Hindlimb muscle (tissue), 1 donor: ENCODE results near the gene PLCH2. TPM values are rescaled to one million over a fixed set of nuclear protein-coding genes. Genes with fewer than 3 reads are reported as not detected.

Experiments used
- DNase-seq: peaks from one replicate; pipeline ENCODE4 v3.0.0-alpha.2; 2013
- polyA plus RNA-seq: library from polyadenylated mRNA; unstranded; fragments of 120-200 nt; gene quantifications from one replicate; pipeline ENCODE4 v1.2.1, GENCODE V29; 2013; ENCODE audit not compliant: insufficient read length

Gene PLCH2
- polyA plus RNA-seq, 1 donor = 1.0 TPM

GRCh38 chr1:2515763-2516080 lies 39.6 kb downstream of the PLCH2 start:
- no peak for DNase-seq

GRCh38 chr1:2516124-2516523 lies 40.0 kb downstream of the PLCH2 start:
- no peak for DNase-seq

- no peak for DNase-seq
Observed at GRCh38 chr1:2516946-2517345, 40.9 kb downstream of the PLCH2 start.

GRCh38 chr1:2517966-2518365 lies 41.9 kb downstream of the PLCH2 start:
- no peak for DNase-seq

- no peak for DNase-seq
Observed at GRCh38 chr1:2518528-2518927, 42.4 kb downstream of the PLCH2 start.

- no peak for DNase-seq
Observed at GRCh38 chr1:2519029-2519685, 43.1 kb downstream of the PLCH2 start.

GRCh38 chr1:2519729-2520128 lies 43.6 kb downstream of the PLCH2 start:
- no peak for DNase-seq

GRCh38 chr1:2520206-2520605 lies 44.1 kb downstream of the PLCH2 start:
- DNase-seq = no peak

GRCh38 chr1:2520806-2521205 lies 44.7 kb downstream of the PLCH2 start:
- no peak for DNase-seq

- no peak for DNase-seq
Observed at GRCh38 chr1:2522230-2522629, 46.1 kb downstream of the PLCH2 start.

- no peak for DNase-seq
Observed at GRCh38 chr1:2523191-2523890, 47.3 kb downstream of the PLCH2 start.

GRCh38 chr1:2523891-2524609 lies 48.0 kb downstream of the PLCH2 start:
- DNase-seq = no peak

- DNase-seq = no peak
Observed at GRCh38 chr1:2525572-2525919, 49.5 kb downstream of the PLCH2 start.

- peak; percentile 95 for DNase-seq
Observed at GRCh38 chr1:2525920-2526823, 50.1 kb downstream of the PLCH2 start, which contains the start of gene PANK4. Gene PANK4 (minus strand): TSS chr1:2526596. CDS start chr1:2526587, 9 bp downstream.

GRCh38 chr1:2526824-2527555 lies 50.9 kb downstream of the PLCH2 start:
- no peak for DNase-seq

- DNase-seq = no peak
Observed at GRCh38 chr1:2527556-2527860, 51.4 kb downstream of the PLCH2 start.

- no peak for DNase-seq
Observed at GRCh38 chr1:2528016-2528415, 51.9 kb downstream of the PLCH2 start.

- DNase-seq = no peak
Observed at GRCh38 chr1:2528611-2528965, 52.5 kb downstream of the PLCH2 start.

- no peak for DNase-seq
Observed at GRCh38 chr1:2528966-2529783, 53.1 kb downstream of the PLCH2 start.

- no peak for DNase-seq
Observed at GRCh38 chr1:2529784-2530512, 53.9 kb downstream of the PLCH2 start, which contains the start of gene HES5. Gene HES5 (minus strand): TSS chr1:2530263. CDS start chr1:2530164, 99 bp downstream.
